Activated CD4-positive, alpha-beta T cell treated with anti-CD3 and anti-CD28 coated beads, Interleukin-2, amount 50 U/mL, for 1 hour (primary cell): ENCODE measurements around the gene BIVM.

ENCODE experiments used
- DNase-seq: peaks from one replicate; pipeline ENCODE4 v3.0.0-alpha.2; 2020

Gene BIVM

DNA sequence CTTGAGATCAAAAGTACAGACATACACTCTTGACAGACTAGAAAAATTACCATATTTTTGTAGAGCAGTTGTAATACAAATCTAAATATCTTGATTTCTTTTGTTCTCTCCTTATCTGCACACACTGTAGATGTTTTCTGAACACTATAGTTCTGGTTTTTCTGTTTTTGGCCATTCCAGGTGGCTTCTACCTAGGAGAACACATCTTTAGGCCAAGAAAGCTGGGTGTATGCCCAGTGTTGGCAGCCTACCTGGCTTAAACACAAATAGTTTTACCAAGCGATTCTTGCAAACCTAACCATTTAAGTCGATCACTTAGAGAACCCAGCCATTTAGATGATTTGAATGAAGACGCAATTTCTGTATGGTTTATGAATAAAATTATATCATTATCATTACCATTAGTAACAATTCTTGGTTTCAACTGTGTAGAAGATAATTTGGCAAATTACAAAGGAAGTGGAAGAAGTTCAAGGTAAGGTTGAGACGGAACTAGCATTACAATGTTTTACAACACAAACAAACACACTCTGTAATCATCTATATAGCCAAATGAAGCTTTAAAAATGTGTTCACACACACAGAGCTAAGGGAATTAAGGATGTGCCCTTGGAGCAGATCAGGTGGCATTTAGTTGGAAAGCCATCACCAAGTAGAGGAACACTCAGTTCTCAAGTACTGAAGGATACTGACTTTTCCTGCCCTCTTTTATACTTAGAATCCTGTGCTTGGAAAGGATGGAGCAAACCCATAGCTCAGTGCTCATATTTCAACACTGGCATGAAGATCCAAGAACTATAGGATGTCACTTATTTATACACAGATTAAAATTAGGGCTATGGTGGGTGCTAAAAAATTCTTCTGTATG is 83.1 kb downstream of the BIVM start:
- no peak for DNase-seq
